Measurements from ENCODE around the gene HSD17B2.

GRCh38 chr16:82093666-82094300 is 58.7 kb downstream of the HSD17B2 start:
- TF ChIP-seq EP300 (IDR thresholded peaks at IDR 0.05; ENCODE audit: borderline replicate concordance) (no peak), MAX (IDR thresholded peaks at IDR 0.05) (no peak), RAD21 (IDR thresholded peaks at IDR 0.05; ENCODE audit: low read depth) (no peak), FOXM1 (IDR thresholded peaks at IDR 0.05; ENCODE audit: borderline replicate concordance, low read depth) (no peak), CREB1 (IDR thresholded peaks at IDR 0.05; ENCODE audit: low read depth) (no peak)
